Measurements from ENCODE around the gene POGK. TPM values are rescaled to one million over a fixed set of nuclear protein-coding genes. Genes with fewer than 3 reads are reported as not detected.
A peak's percentile ranks its signal among the peaks of the same experiment; 100 is the strongest.

Gene POGK
- total RNA-seq, 1 experiment from 2014 or later = 47.7 TPM

- no peak overlapping the region for H3K56ac ChIP-seq (ENCODE audit: insufficient read length, low read depth, low read length)
- no peaks in the 10 kb centered on the region for H3K79me1 ChIP-seq (ENCODE audit: insufficient read depth, low read depth, low read length, poor library complexity, severe bottlenecking)
- TF ChIP-seq, protein P1, sequence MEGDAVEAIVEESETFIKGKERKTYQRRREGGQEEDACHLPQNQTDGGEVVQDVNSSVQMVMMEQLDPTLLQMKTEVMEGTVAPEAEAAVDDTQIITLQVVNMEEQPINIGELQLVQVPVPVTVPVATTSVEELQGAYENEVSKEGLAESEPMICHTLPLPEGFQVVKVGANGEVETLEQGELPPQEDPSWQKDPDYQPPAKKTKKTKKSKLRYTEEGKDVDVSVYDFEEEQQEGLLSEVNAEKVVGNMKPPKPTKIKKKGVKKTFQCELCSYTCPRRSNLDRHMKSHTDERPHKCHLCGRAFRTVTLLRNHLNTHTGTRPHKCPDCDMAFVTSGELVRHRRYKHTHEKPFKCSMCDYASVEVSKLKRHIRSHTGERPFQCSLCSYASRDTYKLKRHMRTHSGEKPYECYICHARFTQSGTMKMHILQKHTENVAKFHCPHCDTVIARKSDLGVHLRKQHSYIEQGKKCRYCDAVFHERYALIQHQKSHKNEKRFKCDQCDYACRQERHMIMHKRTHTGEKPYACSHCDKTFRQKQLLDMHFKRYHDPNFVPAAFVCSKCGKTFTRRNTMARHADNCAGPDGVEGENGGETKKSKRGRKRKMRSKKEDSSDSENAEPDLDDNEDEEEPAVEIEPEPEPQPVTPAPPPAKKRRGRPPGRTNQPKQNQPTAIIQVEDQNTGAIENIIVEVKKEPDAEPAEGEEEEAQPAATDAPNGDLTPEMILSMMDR (conservative IDR thresholded peaks at IDR 0.05) = no peak
- H4K91ac ChIP-seq (ENCODE audit: insufficient read length, low read depth, low read length) = no peak overlapping the region
- Mint-ChIP-seq H3K36me3 (ENCODE audit: insufficient read depth in 1 of 3, low read depth in 3 of 3) (no peaks in the 10 kb centered on the region; a peak in 1 of 7 replicates), H3K27ac (peak overlapping the region in 1 of 3 experiments; percentile 85; a peak in 1 of 7 replicates), H3K9me3 (peaks cover 0 to 3% of the 10 kb centered on the region in 2 experiments; a peak in 2 of 5 replicates), H3K27me3 (ENCODE audit: low read depth) (peaks cover 2% of the 10 kb centered on the region; the same call in 1 of the 2 replicates), H3K4me1 (peaks cover 0 to 3% of the 10 kb centered on the region in 2 experiments; a peak in 1 of 4 replicates), H3K4me3 (no peak overlapping the region)
- H3K14ac ChIP-seq (ENCODE audit: insufficient read depth, low read length) = no peak overlapping the region
- no peaks in the 10 kb centered on the region for H3K4me1 ChIP-seq (ENCODE audit: insufficient read depth, low read length)
- no peaks in the 10 kb centered on the region for H3K9me3 ChIP-seq (ENCODE audit: control insufficient read depth, low read depth, low read length)
- no peak overlapping the region for H2AK5ac ChIP-seq (ENCODE audit: insufficient read length, low read length)
- no peak overlapping the region for H2BK12ac ChIP-seq (ENCODE audit: insufficient read length, low read depth, low read length)
- no peak overlapping the region for H3K9ac ChIP-seq (ENCODE audit: extremely low read depth, insufficient read length, low read length)
- H3K27ac ChIP-seq (ENCODE audit: insufficient read length, low read depth, low read length) = no peak overlapping the region
- H3T11ph ChIP-seq (ENCODE audit: low read length) = no peak overlapping the region
- no peak overlapping the region for H2BK15ac ChIP-seq (ENCODE audit: low read depth, low read length)
- WGBS (ENCODE audit: extremely low coverage, insufficient read length, low lambda C conversion rate) = no CpG with 5 or more reads among the region's 2 CpGs
- no peak overlapping the region for H2AFZ ChIP-seq (ENCODE audit: low read length)
- no peak overlapping the region for H4K8ac ChIP-seq (replicated peaks; ENCODE audit: insufficient read length, low read depth, low read length)
- H3K4ac ChIP-seq (ENCODE audit: low read depth, low read length) = no peak overlapping the region
- H3K4me2 ChIP-seq (ENCODE audit: insufficient read depth, insufficient read length, low read length) = no peak overlapping the region
- no peak overlapping the region for H4K5ac ChIP-seq (ENCODE audit: insufficient read length, low read depth, low read length)
- H2BK5ac ChIP-seq (ENCODE audit: insufficient read length, low read length) = no peak overlapping the region
- H4K20me1 ChIP-seq (ENCODE audit: control insufficient read depth, insufficient read depth, insufficient read length) = no peaks in the 10 kb centered on the region
- DNase-seq = no peak
- H3K23me2 ChIP-seq (ENCODE audit: insufficient read length, low read depth, low read length, poor library complexity, severe bottlenecking) = no peaks in the 10 kb centered on the region
- no peaks in the 10 kb centered on the region for H3K79me2 ChIP-seq (ENCODE audit: insufficient read depth, low read length)
- H3K23ac ChIP-seq (ENCODE audit: insufficient read length, low read depth, low read length) = no peak overlapping the region
- H3K27me3 ChIP-seq (ENCODE audit: insufficient read depth, low read length) = no peaks in the 10 kb centered on the region
- no peak overlapping the region for H2BK20ac ChIP-seq (ENCODE audit: low read depth, low read length, poor library complexity, severe bottlenecking)
- no peak overlapping the region for H2BK120ac ChIP-seq (ENCODE audit: low read depth, low read length, poor library complexity, severe bottlenecking)
- H3K18ac ChIP-seq (ENCODE audit: insufficient read length, low read depth, low read length) = no peak overlapping the region
These were observed 25.6 kb upstream of the POGK start for GRCh38 chr1:166813508-166814223.
